CD14-positive monocyte (primary cell): ENCODE data around the gene BTG3. TPM values are rescaled to one million over a fixed set of nuclear protein-coding genes. Genes with fewer than 3 reads are reported as not detected.

ENCODE experiments used
- DNase-seq, 3 donors: peaks; one replicate each; pipeline ENCODE4 v3.0.0-alpha.2; 2011 to 2022
- H2AFZ ChIP-seq: 2 replicates; pipeline ENCODE4 v1.6.0; 2012; ENCODE audit warnings: mild to moderate bottlenecking, low read depth, low read length, inconsistent platforms; ENCODE audit not compliant: insufficient read depth, poor library complexity, severe bottlenecking
- H3K27ac ChIP-seq, 2 donors: 1 replicate in 1 of 2; 2 replicates in 1 of 2; pipeline ENCODE4 v1.5.1; 2012 to 2013; ENCODE audit warnings: low read length in 2 of 2, control low read depth in 1 of 2, inconsistent platforms in 1 of 2, low read depth in 1 of 2, mild to moderate bottlenecking in 1 of 2
- H3K27me3 ChIP-seq, 2 donors: one replicate each; pipeline versions ENCODE4 v1.6.0 to v1.6.1; 2011 to 2013; ENCODE audit warnings: low read length in 2 of 2; ENCODE audit not compliant: control insufficient read depth in 2 of 2, insufficient read depth in 2 of 2
- H3K36me3 ChIP-seq, 2 donors: replicated peaks in 1 of 2; 1 replicate in 1 of 2; 2 replicates in 1 of 2; pipeline versions ENCODE4 v1.5.1 to v1.6.1; 2012 to 2013; ENCODE audit warnings: low read length in 2 of 2, control low read depth in 1 of 2, inconsistent platforms in 1 of 2, mild to moderate bottlenecking in 1 of 2; ENCODE audit not compliant: insufficient read depth in 2 of 2, control insufficient read depth in 1 of 2
- H3K4me1 ChIP-seq, 2 donors: 1 replicate in 1 of 2; 2 replicates in 1 of 2; pipeline versions ENCODE4 v1.5.1 to v1.6.1; 2012 to 2013; ENCODE audit warnings: low read length in 2 of 2, control low read depth in 1 of 2, inconsistent platforms in 1 of 2, mild to moderate bottlenecking in 1 of 2, moderate library complexity in 1 of 2; ENCODE audit not compliant: insufficient read depth in 2 of 2, control insufficient read depth in 1 of 2
- H3K4me2 ChIP-seq: replicated peaks from 2 replicates; pipeline ENCODE3; 2012; ENCODE audit warnings: low read length, moderate library complexity, mild to moderate bottlenecking; ENCODE audit not compliant: poor library complexity, severe bottlenecking; ENCODE audit errors: extremely low read depth
- H3K4me3 ChIP-seq, 3 experiments: fragments of 200-600 bp in 1 of 3; sonication (generic) in 1 of 3; replicated peaks in 1 of 3; 1 replicate in 2 of 3; 2 replicates in 1 of 3; pipeline ENCODE4 v1.5.1; 2011 to 2013; ENCODE audit warnings: low read length in 3 of 3, mild to moderate bottlenecking in 3 of 3, control low read depth in 2 of 3, low read depth in 2 of 3, inconsistent platforms in 1 of 3, moderate library complexity in 1 of 3
- H3K79me2 ChIP-seq: 2 replicates; pipeline ENCODE4 v1.6.0; 2012; ENCODE audit warnings: mild to moderate bottlenecking, control low read depth, inconsistent platforms, low read length, moderate library complexity; ENCODE audit not compliant: insufficient read depth
- H3K9ac ChIP-seq: 2 replicates; pipeline ENCODE4 v1.6.0; 2017; ENCODE audit warnings: low read length, mild to moderate bottlenecking; ENCODE audit not compliant: insufficient read depth, poor library complexity, severe bottlenecking
- H3K9me3 ChIP-seq, 2 donors: replicated peaks in 1 of 2; 1 replicate in 1 of 2; 2 replicates in 1 of 2; pipeline versions ENCODE4 v1.5.1 to v1.6.1; 2012 to 2013; ENCODE audit warnings: low read length in 2 of 2, control low read depth in 1 of 2; ENCODE audit not compliant: control insufficient read depth in 1 of 2, insufficient read depth in 1 of 2
- H4K20me1 ChIP-seq: 2 replicates; pipeline ENCODE4 v1.6.0; 2012; ENCODE audit warnings: mild to moderate bottlenecking, low read length, control low read depth, moderate library complexity; ENCODE audit not compliant: insufficient read depth
- H3K27ac Mint-ChIP-seq, 7 donors: one replicate each; pipeline ENCODE4 v1.8.0; 2020; ENCODE audit warnings: mild to moderate bottlenecking in 7 of 7, mixed read lengths in 7 of 7, moderate library complexity in 6 of 7, inconsistent platforms in 2 of 7
- H3K27me3 Mint-ChIP-seq, 3 donors: one replicate each; pipeline ENCODE4 v1.8.0; 2021 to 2022; ENCODE audit warnings: low read depth in 3 of 3, mild to moderate bottlenecking in 3 of 3, mixed read lengths in 3 of 3, moderate library complexity in 3 of 3, inconsistent platforms in 1 of 3
- H3K36me3 Mint-ChIP-seq, 2 donors: one replicate each; pipeline ENCODE4 v1.8.0; 2020; ENCODE audit warnings: mixed read lengths in 2 of 2, inconsistent platforms in 1 of 2, mild to moderate bottlenecking in 1 of 2
- H3K4me1 Mint-ChIP-seq: one replicate; pipeline ENCODE4 v1.8.0; 2020; ENCODE audit warnings: mild to moderate bottlenecking, mixed read lengths
- H3K4me3 Mint-ChIP-seq, 2 donors: one replicate each; pipeline ENCODE4 v1.8.0; 2020; ENCODE audit warnings: mild to moderate bottlenecking in 2 of 2, mixed read lengths in 2 of 2, moderate library complexity in 1 of 2
- H3K9me3 Mint-ChIP-seq, 7 donors: one replicate each; pipeline ENCODE4 v1.8.0; 2020 to 2022; ENCODE audit warnings: mixed read lengths in 7 of 7, mild to moderate bottlenecking in 6 of 7, moderate library complexity in 6 of 7, inconsistent platforms in 2 of 7
- WGBS: methylation state at CpG from one replicate; pipeline ENCODE4 v1.1.5; 2013; ENCODE audit warnings: missing lambda C conversion rate; ENCODE audit not compliant: insufficient coverage; 5-methylcytosine and 5-hydroxymethylcytosine counted together
- intact Hi-C, 2 donors: fragments of 100-400 bp; cut with micrococcal nuclease; formaldehyde crosslinking; loops; one replicate each; pipeline versions ENCODE4 v1.15.0 to v1.15.1; 2023
- polyA plus RNA-seq, 3 donors: library from polyadenylated mRNA; depleted of rRNA in 1 of 3; unstranded in 2 of 3; stranded (reverse) in 1 of 3; fragments of 300-500 nt in 2 of 3; fragments of >200 nt in 1 of 3; fragmentation: Illumina TruSeq in 2 of 3; gene quantifications; 1 replicate in 2 of 3; 2 replicates in 1 of 3; pipeline ENCODE4 v1.2.3, GENCODE V29; 2012 to 2021
- TF ChIP-seq, protein P1 (sequence below): fragments of 200-600 bp; IDR thresholded peaks from one replicate; pipeline ENCODE4 v1.8.0; 2022; ENCODE audit warnings: antibody characterized with exemption, mild to moderate bottlenecking

Gene BTG3
- polyA plus RNA-seq, 3 donors: 1.9 to 10.4 (median 2.0) TPM

DNA sequence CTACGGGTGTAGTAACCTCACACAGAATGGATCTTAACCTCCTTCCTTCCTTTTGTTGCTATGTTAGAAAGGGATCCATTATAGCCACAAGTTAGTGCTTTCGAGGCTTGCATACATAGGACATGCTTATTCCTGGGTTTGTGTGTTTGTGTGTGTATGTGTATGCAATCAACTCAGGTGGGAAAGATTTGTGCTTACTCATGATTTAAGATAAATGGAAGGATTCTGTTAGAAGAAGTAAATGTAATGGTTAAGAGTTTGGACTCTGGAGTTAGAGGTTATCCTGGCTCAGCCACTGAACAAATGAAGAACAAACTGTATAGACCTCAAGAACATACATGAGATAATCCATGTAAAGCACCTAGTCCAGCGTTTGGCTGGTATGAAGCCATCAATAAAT lies 28.8 kb downstream of the BTG3 start:
- no peaks in the 10 kb centered on the region for H3K36me3 ChIP-seq
- no peaks in the 10 kb centered on the region for H4K20me1 ChIP-seq
- H3K9me3 ChIP-seq: no peaks in the 10 kb centered on the region
- H3K4me1 ChIP-seq: no peaks in the 10 kb centered on the region
- H3K4me3 Mint-ChIP-seq: no peak overlapping the region
- H3K27me3 Mint-ChIP-seq: peaks cover 0 to 10% (median 0%) of the 10 kb centered on the region in 3 donors
- H3K4me2 ChIP-seq: no peak overlapping the region
- no peaks in the 10 kb centered on the region for H3K4me1 Mint-ChIP-seq
- H3K9me3 Mint-ChIP-seq: no peaks in the 10 kb centered on the region
- no peak overlapping the region for H2AFZ ChIP-seq
- intact Hi-C loops: no loop called here
- H3K27ac ChIP-seq: no peak overlapping the region
- H3K9ac ChIP-seq: no peak overlapping the region
- no peaks in the 10 kb centered on the region for H3K79me2 ChIP-seq
- no peak overlapping the region for H3K4me3 ChIP-seq
- no peak overlapping the region for H3K27ac Mint-ChIP-seq
- TF ChIP-seq, protein P1, sequence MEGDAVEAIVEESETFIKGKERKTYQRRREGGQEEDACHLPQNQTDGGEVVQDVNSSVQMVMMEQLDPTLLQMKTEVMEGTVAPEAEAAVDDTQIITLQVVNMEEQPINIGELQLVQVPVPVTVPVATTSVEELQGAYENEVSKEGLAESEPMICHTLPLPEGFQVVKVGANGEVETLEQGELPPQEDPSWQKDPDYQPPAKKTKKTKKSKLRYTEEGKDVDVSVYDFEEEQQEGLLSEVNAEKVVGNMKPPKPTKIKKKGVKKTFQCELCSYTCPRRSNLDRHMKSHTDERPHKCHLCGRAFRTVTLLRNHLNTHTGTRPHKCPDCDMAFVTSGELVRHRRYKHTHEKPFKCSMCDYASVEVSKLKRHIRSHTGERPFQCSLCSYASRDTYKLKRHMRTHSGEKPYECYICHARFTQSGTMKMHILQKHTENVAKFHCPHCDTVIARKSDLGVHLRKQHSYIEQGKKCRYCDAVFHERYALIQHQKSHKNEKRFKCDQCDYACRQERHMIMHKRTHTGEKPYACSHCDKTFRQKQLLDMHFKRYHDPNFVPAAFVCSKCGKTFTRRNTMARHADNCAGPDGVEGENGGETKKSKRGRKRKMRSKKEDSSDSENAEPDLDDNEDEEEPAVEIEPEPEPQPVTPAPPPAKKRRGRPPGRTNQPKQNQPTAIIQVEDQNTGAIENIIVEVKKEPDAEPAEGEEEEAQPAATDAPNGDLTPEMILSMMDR: no peak
- 100% methylated on average over 1 of the region's 3 CpGs for WGBS
- no peaks in the 10 kb centered on the region for H3K36me3 Mint-ChIP-seq
- no peaks in the 10 kb centered on the region for H3K27me3 ChIP-seq
- no peak for DNase-seq

DNA sequence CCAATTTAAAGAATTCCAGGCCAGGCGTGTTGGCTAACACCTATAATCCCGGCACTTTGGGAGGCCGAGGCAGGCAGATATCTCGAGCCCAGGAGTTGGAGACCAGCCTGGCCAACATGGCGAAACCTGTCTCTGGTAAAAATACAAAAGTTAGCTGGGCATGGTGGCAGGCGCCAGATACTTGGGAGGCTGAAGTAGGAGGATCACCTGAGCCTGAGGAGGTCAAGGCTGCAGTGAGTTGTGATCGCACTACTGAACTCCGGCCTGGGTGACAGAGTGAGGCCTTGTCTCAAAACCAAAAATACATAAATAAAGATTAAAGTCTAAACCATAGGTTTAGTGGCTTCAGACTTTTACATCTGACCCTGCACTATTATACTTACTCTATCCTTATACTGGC lies 32.4 kb downstream of the BTG3 start:
- Histone ChIP-seq H3K27me3 (no peaks in the 10 kb centered on the region), H3K27ac (no peak overlapping the region), H3K4me2 (no peak overlapping the region), H3K4me1 (no peaks in the 10 kb centered on the region), H3K9me3 (no peaks in the 10 kb centered on the region), H4K20me1 (no peaks in the 10 kb centered on the region), H3K4me3 (no peak overlapping the region), H3K9ac (no peak overlapping the region), H3K79me2 (no peaks in the 10 kb centered on the region), H3K36me3 (no peaks in the 10 kb centered on the region), H2AFZ (no peak overlapping the region)
- Mint-ChIP-seq H3K4me1 (no peaks in the 10 kb centered on the region), H3K9me3 (no peaks in the 10 kb centered on the region), H3K27me3 (peaks cover 0 to 16% (median 0%) of the 10 kb centered on the region in 3 donors), H3K4me3 (no peak overlapping the region), H3K27ac (no peak overlapping the region), H3K36me3 (no peaks in the 10 kb centered on the region)
- no peak for DNase-seq
- 98% methylated on average over 6 of the region's 8 CpGs for WGBS
- intact Hi-C loops: no loop called here
- TF ChIP-seq, protein P1: no peak
